SU-DHL-6 (cell line): ENCODE data around the gene AK6.

ENCODE experiments used
- H2AFZ ChIP-seq: fragments of 200-600 bp; sonication (generic); 2 replicates; pipeline ENCODE4 v1.6.1; 2014; ENCODE audit warnings: low read depth, mild to moderate bottlenecking, moderate library complexity, mixed read lengths, antibody characterized with exemption, low read length; ENCODE audit not compliant: severe bottlenecking
- H3F3A ChIP-seq: fragments of 200-600 bp; shearing (Covaris generic); 2 replicates; pipeline ENCODE4 v1.6.0; 2016; ENCODE audit warnings: antibody characterized with exemption, mild to moderate bottlenecking; ENCODE audit not compliant: insufficient read depth
- H3K27ac ChIP-seq: fragments of 200-600 bp; sonication (generic); 2 replicates; pipeline ENCODE4 v1.5.1; 2016; ENCODE audit warnings: low read depth, mild to moderate bottlenecking, low read length, moderate library complexity, mixed read lengths
- H3K27me3 ChIP-seq: fragments of 200-600 bp; sonication (generic), shearing (Covaris generic); 2 replicates; pipeline ENCODE4 v1.6.0; 2014; ENCODE audit warnings: mild to moderate bottlenecking, low read length
- H3K36me3 ChIP-seq: fragments of 200-600 bp; sonication (generic); 2 replicates; pipeline ENCODE4 v1.6.1; 2014; ENCODE audit warnings: mild to moderate bottlenecking, low read length, mixed read lengths
- H3K4me2 ChIP-seq: fragments of 300-600, 200-600 bp; shearing (Covaris generic), sonication (generic); 2 replicates; pipeline ENCODE4 v1.6.0; 2014; ENCODE audit warnings: low read length, low read depth, mild to moderate bottlenecking; ENCODE audit not compliant: poor library complexity, severe bottlenecking
- H3K4me3 ChIP-seq: fragments of 200-600 bp; sonication (generic); 2 replicates; pipeline ENCODE4 v1.5.1; 2014; ENCODE audit warnings: antibody characterized with exemption, low read length, mild to moderate bottlenecking, mixed read lengths; ENCODE audit not compliant: insufficient read depth, poor library complexity, severe bottlenecking
- H3K79me2 ChIP-seq: fragments of 200-600 bp; sonication (generic); 2 replicates; pipeline ENCODE4 v1.6.1; 2014; ENCODE audit warnings: mild to moderate bottlenecking, low read length, moderate library complexity; ENCODE audit not compliant: insufficient read depth
- H3K9ac ChIP-seq: fragments of 200-600 bp; sonication (generic); 2 replicates; pipeline ENCODE4 v1.7.0; 2014; ENCODE audit warnings: mild to moderate bottlenecking, low read length
- H3K9me2 ChIP-seq: fragments of 200-600 bp; sonication (generic); replicated peaks from 2 replicates; pipeline ENCODE4 v1.6.1; 2014; ENCODE audit warnings: low read length; ENCODE audit not compliant: insufficient read depth
- H3K9me3 ChIP-seq: fragments of 200-600 bp; sonication (generic); 2 replicates; pipeline ENCODE4 v1.6.1; 2014; ENCODE audit warnings: low read length, mixed read lengths; ENCODE audit not compliant: insufficient read depth
- H4K20me1 ChIP-seq: fragments of 200-600 bp; sonication (generic); 2 replicates; pipeline ENCODE4 v1.6.1; 2014; ENCODE audit warnings: low read depth, mild to moderate bottlenecking, antibody characterized with exemption, low read length, moderate library complexity, mixed read lengths
- EZH2phosphoT487 ChIP-seq: fragments of 200-600 bp; sonication (generic), shearing (Covaris generic); conservative IDR thresholded peaks from 2 replicates; pipeline ENCODE4 v1.6.1; 2018; ENCODE audit warnings: mild to moderate bottlenecking, antibody characterized with exemption, low read length, moderate library complexity, mixed read lengths
- TF ChIP-seq, protein P1 (sequence below): fragments of 200-600 bp; sonication (generic); IDR thresholded peaks from one replicate; pipeline ENCODE4 v1.5.1; 2017; ENCODE audit warnings: antibody characterized with exemption, mild to moderate bottlenecking, low read length, moderate library complexity; ENCODE audit not compliant: insufficient read depth, poor library complexity, severe bottlenecking

The AK6 gene

DNA sequence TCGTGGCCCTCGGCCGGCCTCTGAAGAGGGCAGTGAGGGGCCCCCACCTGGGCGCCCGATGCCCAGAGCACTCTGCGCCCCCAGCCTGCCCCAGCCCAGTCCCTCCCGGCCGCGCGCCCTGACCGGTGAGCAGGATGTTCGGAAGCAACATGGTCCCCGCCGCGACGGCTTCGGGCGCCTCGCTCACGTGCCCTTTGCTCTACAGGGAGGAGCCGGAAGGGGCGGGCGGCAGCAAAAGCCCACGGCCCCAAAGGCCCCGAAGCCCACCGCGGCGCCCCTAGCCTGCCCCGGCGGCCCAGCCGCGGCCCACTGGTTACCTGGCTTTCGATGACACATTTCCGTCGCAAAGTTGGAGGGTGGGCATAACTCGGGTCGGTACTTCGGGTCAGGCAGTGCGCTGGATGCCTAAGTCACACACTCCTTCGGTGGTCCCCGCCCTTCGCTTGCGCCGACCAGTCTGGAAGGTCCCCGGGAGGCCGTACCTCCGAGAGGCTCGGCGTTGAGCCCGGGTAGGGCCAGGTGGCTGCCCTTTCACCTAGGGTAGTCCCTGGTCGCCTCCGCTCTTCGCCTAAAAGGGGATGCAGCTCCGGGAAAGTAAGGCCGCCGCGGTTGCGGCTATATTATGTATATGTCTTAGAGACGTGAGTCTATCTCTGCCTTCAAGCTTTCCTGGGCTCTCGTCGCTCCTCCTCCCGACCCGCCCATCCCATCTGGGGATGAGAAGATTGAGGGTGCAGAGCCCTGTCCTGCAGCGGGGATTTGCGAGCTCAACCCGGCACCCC is at the start of gene AK6, which contains the start of the genes RAD17 and TAF9:
Gene AK6, minus strand, starts transcription at position 181 of the 782 bp plus-strand sequence. Its CDS starts 30 bp downstream, at position 151.
Gene RAD17, plus strand, starts transcription at position 479 of the 782 bp plus-strand sequence. CDS start 2,391 bp downstream, outside the sequence.
Gene TAF9, minus strand, starts transcription at position 181 of the 782 bp plus-strand sequence. CDS start 3,783 bp downstream, outside the sequence.
- Histone ChIP-seq H3K4me3 (peak within 1 kb of the TSS; percentile 71), H3K9ac (peak within 1 kb of the TSS; percentile 91), H3K9me3 (no peaks in the 10 kb centered on the region), H3K27ac (peak within 1 kb of the TSS; percentile 93), H3K36me3 (peaks cover 18% of the 10 kb centered on the region), H2AFZ (peak within 1 kb of the TSS; percentile 52), H4K20me1 (peaks cover 17% of the 10 kb centered on the region; the same call in 1 of the 2 replicates), H3K27me3 (no peaks in the 10 kb centered on the region), H3K79me2 (peaks cover 92% of the 10 kb centered on the region), H3F3A (peaks cover 31% of the 10 kb centered on the region), H3K4me2 (peak within 1 kb of the TSS; percentile 93), H3K9me2 (no peaks in the 10 kb centered on the region)
- TF ChIP-seq EZH2phosphoT487 = no peak
- TF ChIP-seq, protein P1, sequence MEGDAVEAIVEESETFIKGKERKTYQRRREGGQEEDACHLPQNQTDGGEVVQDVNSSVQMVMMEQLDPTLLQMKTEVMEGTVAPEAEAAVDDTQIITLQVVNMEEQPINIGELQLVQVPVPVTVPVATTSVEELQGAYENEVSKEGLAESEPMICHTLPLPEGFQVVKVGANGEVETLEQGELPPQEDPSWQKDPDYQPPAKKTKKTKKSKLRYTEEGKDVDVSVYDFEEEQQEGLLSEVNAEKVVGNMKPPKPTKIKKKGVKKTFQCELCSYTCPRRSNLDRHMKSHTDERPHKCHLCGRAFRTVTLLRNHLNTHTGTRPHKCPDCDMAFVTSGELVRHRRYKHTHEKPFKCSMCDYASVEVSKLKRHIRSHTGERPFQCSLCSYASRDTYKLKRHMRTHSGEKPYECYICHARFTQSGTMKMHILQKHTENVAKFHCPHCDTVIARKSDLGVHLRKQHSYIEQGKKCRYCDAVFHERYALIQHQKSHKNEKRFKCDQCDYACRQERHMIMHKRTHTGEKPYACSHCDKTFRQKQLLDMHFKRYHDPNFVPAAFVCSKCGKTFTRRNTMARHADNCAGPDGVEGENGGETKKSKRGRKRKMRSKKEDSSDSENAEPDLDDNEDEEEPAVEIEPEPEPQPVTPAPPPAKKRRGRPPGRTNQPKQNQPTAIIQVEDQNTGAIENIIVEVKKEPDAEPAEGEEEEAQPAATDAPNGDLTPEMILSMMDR = no peak

DNA sequence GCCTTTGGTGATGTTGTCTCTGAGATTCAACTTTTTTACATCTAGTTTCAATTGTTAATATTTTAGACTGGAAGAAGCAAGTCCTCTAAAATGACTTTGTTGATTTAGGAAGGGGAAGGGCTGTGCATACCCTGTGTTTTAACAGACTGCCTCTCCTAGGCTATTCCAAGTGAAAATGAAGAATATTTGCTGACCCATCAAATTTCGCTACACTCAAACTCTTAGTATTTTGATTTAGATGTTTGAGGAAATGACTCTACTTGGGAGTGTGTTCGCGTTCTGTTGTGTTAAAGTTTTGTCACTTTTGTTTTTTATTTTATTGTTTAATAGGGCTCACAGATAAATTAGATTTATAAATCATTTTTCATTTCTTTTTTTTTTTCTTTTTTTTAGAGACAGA is 49.2 kb upstream of the AK6 start:
- TF ChIP-seq, protein P1 = no peak
- TF ChIP-seq EZH2phosphoT487 = no peak
- Histone ChIP-seq H4K20me1 (no peaks in the 10 kb centered on the region), H3K9me2 (no peaks in the 10 kb centered on the region), H3F3A (0 out of 2 replicates have a peak, but pooled peaks cover 3% of the 10 kb centered on the region), H3K27me3 (no peaks in the 10 kb centered on the region), H3K4me2 (no peak overlapping the region), H3K27ac (no peak overlapping the region), H3K9me3 (no peaks in the 10 kb centered on the region), H3K79me2 (no peaks in the 10 kb centered on the region), H3K4me3 (no peak overlapping the region), H2AFZ (no peak overlapping the region), H3K36me3 (peaks cover 10% of the 10 kb centered on the region; the same call in 1 of the 2 replicates), H3K9ac (no peak overlapping the region)

DNA sequence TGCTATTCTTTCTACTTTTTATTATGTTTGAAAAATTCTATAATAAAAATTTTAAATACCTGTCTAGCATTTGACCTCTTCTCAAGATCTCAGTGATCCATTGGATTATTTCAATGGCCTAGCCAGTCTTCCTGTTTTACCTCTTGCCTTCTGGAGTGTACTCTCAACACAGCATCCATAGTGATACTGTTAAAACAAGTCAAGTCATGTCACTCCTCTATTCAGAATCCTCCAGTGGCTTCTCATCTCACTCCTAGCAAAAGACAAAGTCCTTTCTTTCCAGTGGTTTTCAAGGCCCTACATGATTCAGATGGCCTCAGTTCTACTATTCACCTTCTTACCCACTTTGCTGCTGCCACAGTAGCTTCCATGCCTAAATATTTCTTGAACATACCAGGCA is 47.4 kb upstream of the AK6 start:
- Histone ChIP-seq H3K79me2 (no peaks in the 10 kb centered on the region), H3K27ac (no peak overlapping the region), H4K20me1 (no peaks in the 10 kb centered on the region), H3K9me3 (no peaks in the 10 kb centered on the region), H3K4me3 (no peak overlapping the region), H3K36me3 (peaks cover 10% of the 10 kb centered on the region; the same call in 1 of the 2 replicates), H3K4me2 (no peak overlapping the region), H2AFZ (no peak overlapping the region), H3K27me3 (no peaks in the 10 kb centered on the region), H3F3A (0 out of 2 replicates have a peak, but pooled peaks cover 3% of the 10 kb centered on the region), H3K9ac (no peak overlapping the region), H3K9me2 (no peaks in the 10 kb centered on the region)
- TF ChIP-seq, protein P1 = no peak
- TF ChIP-seq EZH2phosphoT487 = no peak
